OCI-LY3 (cell line): ENCODE results near the gene ME1.

ENCODE experiments used
- H2AFZ ChIP-seq: fragments of 200-600, 300-600 bp; shearing (Covaris generic); 2 replicates; pipeline ENCODE4 v1.6.0; 2014; ENCODE audit warnings: antibody characterized with exemption, low read depth, low read length
- H3K27ac ChIP-seq: fragments of 200-600, 300-600 bp; sonication (generic); 2 replicates; pipeline ENCODE4 v1.5.1; 2014; ENCODE audit warnings: mild to moderate bottlenecking, low read length, moderate library complexity, mixed read lengths
- H3K27me3 ChIP-seq: fragments of 200-600, 300-600 bp; sonication (generic); 2 replicates; pipeline ENCODE4 v1.6.1; 2014; ENCODE audit warnings: low read depth, low read length, mixed read lengths
- H3K36me3 ChIP-seq: fragments of 200-600, 300-600 bp; sonication (generic); replicated peaks from 2 replicates; pipeline ENCODE3; 2014; ENCODE audit warnings: low read depth, low read length, mixed read lengths
- H3K4me1 ChIP-seq: fragments of 300-600, 200-600 bp; sonication (generic); 2 replicates; pipeline ENCODE4 v1.6.1; 2014; ENCODE audit warnings: low read length, mixed read lengths
- H3K4me2 ChIP-seq: fragments of 200-600, 300-600 bp; sonication (generic); 2 replicates; pipeline ENCODE4 v1.6.1; 2014; ENCODE audit warnings: low read length, mixed read lengths
- H3K4me3 ChIP-seq: fragments of 300-600, 200-600 bp; sonication (generic); 2 replicates; pipeline ENCODE4 v1.5.1; 2014; ENCODE audit warnings: antibody characterized with exemption, mild to moderate bottlenecking, low read length, moderate library complexity
- H3K79me2 ChIP-seq: fragments of 300-600, 200-600 bp; shearing (Covaris generic); 2 replicates; pipeline ENCODE4 v1.6.1; 2014; ENCODE audit warnings: mild to moderate bottlenecking, low read length, mixed read lengths
- H3K9ac ChIP-seq: fragments of 300-600, 200-600 bp; shearing (Covaris generic); 2 replicates; pipeline ENCODE4 v1.6.0; 2014; ENCODE audit warnings: mild to moderate bottlenecking, low read length, moderate library complexity
- H3K9me3 ChIP-seq: fragments of 200-600, 300-600 bp; shearing (Covaris generic); 2 replicates; pipeline ENCODE4 v1.6.1; 2014; ENCODE audit warnings: low read length, mixed read lengths; ENCODE audit not compliant: insufficient read depth
- H4K20me1 ChIP-seq: fragments of 200-600, 300-600 bp; sonication (generic); 2 replicates; pipeline ENCODE4 v1.6.1; 2016; ENCODE audit warnings: low read length, mixed read lengths; ENCODE audit not compliant: insufficient read depth
- EZH2phosphoT487 ChIP-seq: fragments of 200-600 bp; shearing (Covaris generic); IDR thresholded peaks from 2 replicates; pipeline ENCODE4 v1.6.1; 2018; ENCODE audit warnings: antibody characterized with exemption, mixed run types, low read depth
- TF ChIP-seq, protein P1 (sequence below): fragments of 200-600, 300-600 bp; sonication (generic); IDR thresholded peaks from 2 replicates; pipeline ENCODE4 v1.5.1; 2014; ENCODE audit warnings: antibody characterized with exemption, low read length, low read depth

The ME1 gene

DNA sequence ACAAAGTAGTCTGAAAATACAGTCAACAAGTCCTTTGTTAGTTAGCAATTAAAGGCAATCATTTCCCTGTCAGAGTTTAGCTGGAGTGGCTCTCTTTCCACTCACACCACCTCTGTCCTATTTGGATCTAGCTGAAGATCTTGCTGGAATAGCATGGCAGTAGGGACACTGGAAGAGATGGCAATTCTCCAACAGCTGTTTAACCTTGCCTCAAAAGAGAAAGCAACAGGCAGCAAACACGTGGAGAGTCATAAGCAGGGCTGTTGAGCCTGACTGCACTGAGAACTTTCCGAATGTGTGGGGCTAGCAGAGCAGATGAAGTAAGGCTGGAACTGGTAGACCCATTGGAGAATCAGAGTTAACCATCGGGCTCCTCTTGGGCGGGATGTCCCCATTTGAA, 43.5 kb upstream of the ME1 start:
- Histone ChIP-seq H3K9me3 (no peaks in the 10 kb centered on the region), H3K36me3 (no peaks in the 10 kb centered on the region), H3K4me3 (no peak overlapping the region), H3K27me3 (no peaks in the 10 kb centered on the region), H3K79me2 (no peaks in the 10 kb centered on the region), H4K20me1 (no peaks in the 10 kb centered on the region), H3K27ac (no peak overlapping the region), H2AFZ (no peak overlapping the region), H3K9ac (no peak overlapping the region), H3K4me2 (no peak overlapping the region), H3K4me1 (no peaks in the 10 kb centered on the region)
- no peak for TF ChIP-seq EZH2phosphoT487
- TF ChIP-seq, protein P1, sequence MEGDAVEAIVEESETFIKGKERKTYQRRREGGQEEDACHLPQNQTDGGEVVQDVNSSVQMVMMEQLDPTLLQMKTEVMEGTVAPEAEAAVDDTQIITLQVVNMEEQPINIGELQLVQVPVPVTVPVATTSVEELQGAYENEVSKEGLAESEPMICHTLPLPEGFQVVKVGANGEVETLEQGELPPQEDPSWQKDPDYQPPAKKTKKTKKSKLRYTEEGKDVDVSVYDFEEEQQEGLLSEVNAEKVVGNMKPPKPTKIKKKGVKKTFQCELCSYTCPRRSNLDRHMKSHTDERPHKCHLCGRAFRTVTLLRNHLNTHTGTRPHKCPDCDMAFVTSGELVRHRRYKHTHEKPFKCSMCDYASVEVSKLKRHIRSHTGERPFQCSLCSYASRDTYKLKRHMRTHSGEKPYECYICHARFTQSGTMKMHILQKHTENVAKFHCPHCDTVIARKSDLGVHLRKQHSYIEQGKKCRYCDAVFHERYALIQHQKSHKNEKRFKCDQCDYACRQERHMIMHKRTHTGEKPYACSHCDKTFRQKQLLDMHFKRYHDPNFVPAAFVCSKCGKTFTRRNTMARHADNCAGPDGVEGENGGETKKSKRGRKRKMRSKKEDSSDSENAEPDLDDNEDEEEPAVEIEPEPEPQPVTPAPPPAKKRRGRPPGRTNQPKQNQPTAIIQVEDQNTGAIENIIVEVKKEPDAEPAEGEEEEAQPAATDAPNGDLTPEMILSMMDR, result no peak

DNA sequence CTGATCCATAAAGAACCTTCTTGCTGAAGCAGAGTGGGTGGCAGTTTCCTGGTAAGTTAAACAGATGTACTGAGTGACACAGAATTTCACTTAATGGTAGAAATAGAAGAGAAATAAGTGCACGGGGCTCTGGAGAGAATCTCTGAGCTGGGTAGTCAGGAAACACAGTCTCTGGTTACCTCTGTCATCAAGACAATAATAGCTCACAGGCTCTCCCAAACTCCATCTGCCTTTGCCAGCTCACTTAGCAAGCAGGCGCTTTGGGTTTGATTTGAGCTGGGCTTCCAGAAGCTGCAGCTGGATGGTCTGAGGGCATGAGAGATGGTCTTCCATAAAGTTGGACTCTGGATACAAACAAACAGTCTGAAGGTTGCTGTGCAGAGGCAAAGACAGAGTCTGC, 41.9 kb upstream of the ME1 start:
- Histone ChIP-seq H3K27me3 (no peaks in the 10 kb centered on the region), H3K79me2 (no peaks in the 10 kb centered on the region), H3K9ac (no peak overlapping the region), H3K4me2 (no peak overlapping the region), H4K20me1 (no peaks in the 10 kb centered on the region), H3K36me3 (no peaks in the 10 kb centered on the region), H3K27ac (no peak overlapping the region), H2AFZ (no peak overlapping the region), H3K4me1 (no peaks in the 10 kb centered on the region), H3K4me3 (no peak overlapping the region), H3K9me3 (no peaks in the 10 kb centered on the region)
- TF ChIP-seq, protein P1, result no peak
- TF ChIP-seq EZH2phosphoT487, result no peak

DNA sequence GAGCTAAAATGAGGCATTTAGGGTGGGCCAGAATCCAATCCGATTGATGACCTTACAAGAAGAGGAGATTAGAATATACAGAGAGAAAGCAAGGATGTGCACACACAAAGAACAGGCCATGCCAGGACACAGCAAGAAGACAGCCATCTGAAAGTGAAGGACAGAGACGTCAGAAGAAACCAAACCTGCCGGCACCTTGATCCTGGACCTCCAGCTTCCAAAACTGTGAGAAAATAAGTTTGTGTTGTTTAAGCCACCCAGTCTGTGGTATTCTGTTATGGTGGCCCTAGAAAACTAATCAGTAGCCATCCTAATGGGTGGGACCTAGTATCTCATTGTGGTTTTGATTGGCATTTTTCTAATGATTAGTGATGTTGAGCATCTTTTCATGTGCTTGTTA, 39.7 kb upstream of the ME1 start:
- H3K9me3 ChIP-seq, result no peaks in the 10 kb centered on the region

DNA sequence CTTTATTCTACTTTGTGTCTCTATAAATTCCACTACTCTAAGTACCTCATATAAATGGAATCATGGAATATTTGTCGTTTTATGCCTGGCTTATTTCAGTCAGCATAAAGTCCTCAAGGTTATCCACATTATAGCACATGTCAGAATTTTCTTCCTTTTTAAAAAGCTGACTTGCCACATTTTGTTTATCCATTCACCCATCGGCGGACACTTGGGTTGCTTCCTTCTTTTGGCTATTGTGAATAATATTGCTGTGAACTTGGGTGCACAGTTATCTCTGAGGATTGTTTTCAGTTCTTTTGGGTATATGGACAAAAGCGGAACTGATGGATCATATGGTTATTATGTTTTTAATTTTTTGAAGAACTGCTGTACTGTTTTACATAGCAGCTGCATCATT, 39.1 kb upstream of the ME1 start:
- H4K20me1 ChIP-seq, result no peaks in the 10 kb centered on the region
- no peak overlapping the region for H3K9ac ChIP-seq
- H3K4me2 ChIP-seq, result no peak overlapping the region
- H3K27ac ChIP-seq, result no peak overlapping the region
- no peaks in the 10 kb centered on the region for H3K27me3 ChIP-seq
- no peak overlapping the region for H2AFZ ChIP-seq
- H3K79me2 ChIP-seq, result no peaks in the 10 kb centered on the region
- no peaks in the 10 kb centered on the region for H3K9me3 ChIP-seq
- no peaks in the 10 kb centered on the region for H3K4me1 ChIP-seq
- H3K4me3 ChIP-seq, result no peak overlapping the region
- TF ChIP-seq, protein P1, result no peak
- no peak for TF ChIP-seq EZH2phosphoT487
- no peaks in the 10 kb centered on the region for H3K36me3 ChIP-seq

More for the DNA sequence above, 39.7 kb upstream of the ME1 start:
- Histone ChIP-seq H3K79me2 (no peaks in the 10 kb centered on the region), H3K36me3 (no peaks in the 10 kb centered on the region), H3K27me3 (no peaks in the 10 kb centered on the region), H3K4me1 (no peaks in the 10 kb centered on the region), H3K4me2 (no peak overlapping the region), H4K20me1 (no peaks in the 10 kb centered on the region), H3K9ac (no peak overlapping the region), H3K27ac (no peak overlapping the region), H2AFZ (no peak overlapping the region), H3K4me3 (no peak overlapping the region)
- TF ChIP-seq EZH2phosphoT487, result no peak
- TF ChIP-seq, protein P1, result no peak
